Measurements from ENCODE around the gene SMAD4.

Gene SMAD4

GRCh38 chr18:51025512-51025911, 4.5 kb upstream of the SMAD4 start:
- DNase-seq: no peak

- no peak for DNase-seq
These were observed 1.7 kb upstream of the SMAD4 start for GRCh38 chr18:51028201-51028805.

GRCh38 chr18:51029378-51029693, 677 bp upstream of the SMAD4 start:
- DNase-seq: no peak

GRCh38 chr18:51030537-51031258, 685 bp downstream of the SMAD4 start:
- peak; percentile 66 for DNase-seq

GRCh38 chr18:51032193-51032592, 2.2 kb downstream of the SMAD4 start:
- DNase-seq: no peak

GRCh38 chr18:51037230-51037629, 7.2 kb downstream of the SMAD4 start:
- DNase-seq: no peak

- no peak for DNase-seq
These were observed 8.1 kb downstream of the SMAD4 start for GRCh38 chr18:51038110-51038509.

- no peak for DNase-seq
These were observed 9.4 kb downstream of the SMAD4 start for GRCh38 chr18:51039138-51040112.

GRCh38 chr18:51041677-51042352, 11.8 kb downstream of the SMAD4 start:
- DNase-seq: no peak

GRCh38 chr18:51044928-51045585, 15.0 kb downstream of the SMAD4 start:
- no peak for DNase-seq

- DNase-seq: no peak
These were observed 18.2 kb downstream of the SMAD4 start for GRCh38 chr18:51048190-51048589.

GRCh38 chr18:51049137-51049536, 19.1 kb downstream of the SMAD4 start:
- no peak for DNase-seq

GRCh38 chr18:51051105-51051712, 21.2 kb downstream of the SMAD4 start:
- no peak for DNase-seq

GRCh38 chr18:51053814-51054213, 23.8 kb downstream of the SMAD4 start:
- DNase-seq: no peak

- DNase-seq: no peak
These were observed 24.8 kb downstream of the SMAD4 start for GRCh38 chr18:51054764-51055163.

GRCh38 chr18:51059969-51060368, 30.0 kb downstream of the SMAD4 start:
- DNase-seq: no peak

GRCh38 chr18:51064256-51064655, 34.2 kb downstream of the SMAD4 start:
- DNase-seq: no peak

GRCh38 chr18:51066273-51066672, 36.3 kb downstream of the SMAD4 start:
- DNase-seq: no peak

GRCh38 chr18:51068105-51068504, 38.1 kb downstream of the SMAD4 start:
- no peak for DNase-seq

GRCh38 chr18:51069885-51070284, 39.9 kb downstream of the SMAD4 start:
- no peak for DNase-seq

GRCh38 chr18:51070545-51070944, 40.5 kb downstream of the SMAD4 start:
- DNase-seq: no peak

Data from activated gamma-delta T cell treated with Interleukin-2 at 50 U/mL for 16 hours (primary cell).